ENCODE results near the gene DDX23. TPM values are rescaled to one million over a fixed set of nuclear protein-coding genes. Genes with fewer than 3 reads are reported as not detected.

Gene DDX23
- polyA plus RNA-seq, 1 donor (not counting 4 experiments of a cell fraction or from before 2014, with no cell fraction given) = 57.8 TPM

DNA sequence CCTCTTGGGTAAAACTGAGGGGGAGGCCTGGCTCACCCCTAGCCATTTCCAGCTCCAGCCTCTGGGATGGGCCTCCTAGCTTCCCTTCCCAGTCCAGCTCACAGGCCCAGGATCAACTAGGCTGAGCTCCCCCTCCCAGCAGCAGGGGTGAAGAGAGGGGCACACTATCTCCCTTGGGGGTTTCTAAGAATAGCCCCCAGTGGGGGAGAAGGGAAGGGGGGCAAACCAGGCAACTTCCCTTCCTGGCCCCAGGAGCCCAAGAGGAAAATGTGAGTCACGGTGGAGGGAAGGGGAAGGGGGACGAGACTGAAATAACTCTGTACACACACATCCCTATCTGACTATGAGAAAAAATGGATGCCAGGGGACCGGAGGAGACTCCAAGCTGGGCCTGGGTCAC lies 72.1 kb downstream of the DDX23 start:
- no peak for TF ChIP-seq EZH2 (IDR thresholded peaks at IDR 0.05; ENCODE audit: low read length)
- TF ChIP-seq, protein P1, sequence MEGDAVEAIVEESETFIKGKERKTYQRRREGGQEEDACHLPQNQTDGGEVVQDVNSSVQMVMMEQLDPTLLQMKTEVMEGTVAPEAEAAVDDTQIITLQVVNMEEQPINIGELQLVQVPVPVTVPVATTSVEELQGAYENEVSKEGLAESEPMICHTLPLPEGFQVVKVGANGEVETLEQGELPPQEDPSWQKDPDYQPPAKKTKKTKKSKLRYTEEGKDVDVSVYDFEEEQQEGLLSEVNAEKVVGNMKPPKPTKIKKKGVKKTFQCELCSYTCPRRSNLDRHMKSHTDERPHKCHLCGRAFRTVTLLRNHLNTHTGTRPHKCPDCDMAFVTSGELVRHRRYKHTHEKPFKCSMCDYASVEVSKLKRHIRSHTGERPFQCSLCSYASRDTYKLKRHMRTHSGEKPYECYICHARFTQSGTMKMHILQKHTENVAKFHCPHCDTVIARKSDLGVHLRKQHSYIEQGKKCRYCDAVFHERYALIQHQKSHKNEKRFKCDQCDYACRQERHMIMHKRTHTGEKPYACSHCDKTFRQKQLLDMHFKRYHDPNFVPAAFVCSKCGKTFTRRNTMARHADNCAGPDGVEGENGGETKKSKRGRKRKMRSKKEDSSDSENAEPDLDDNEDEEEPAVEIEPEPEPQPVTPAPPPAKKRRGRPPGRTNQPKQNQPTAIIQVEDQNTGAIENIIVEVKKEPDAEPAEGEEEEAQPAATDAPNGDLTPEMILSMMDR (optimal IDR thresholded peaks at IDR 0.05 in 1 of 3, IDR thresholded peaks at IDR 0.05 in 1 of 3, conservative IDR thresholded peaks at IDR 0.05 in 1 of 3; ENCODE audit: extremely low read depth in 1 of 3, insufficient read depth in 2 of 3, low read length in 3 of 3) = no peak
- H3K4me3 ChIP-seq (ENCODE audit: control insufficient read depth in 2 of 3, extremely low read depth in 1 of 3, insufficient read depth in 2 of 3, low read depth in 1 of 3, low read length in 3 of 3) = no peak overlapping the region
- H3K27me3 ChIP-seq (ENCODE audit: control insufficient read depth, extremely low read depth, insufficient read depth, low read length) = no peaks in the 10 kb centered on the region
- FAIRE-seq (no peak), DNase-seq (ENCODE audit: low read depth, low spot score) (no peak)
- H4K20me1 ChIP-seq (ENCODE audit: control insufficient read depth, extremely low read depth, insufficient read depth, low read length) = peaks cover 2% of the 10 kb centered on the region
- H3K4me1 ChIP-seq (ENCODE audit: control insufficient read depth, extremely low read depth, insufficient read depth, low read length) = peaks cover 11% of the 10 kb centered on the region
- dilution Hi-C loops (cut with MboI; ENCODE audit: extremely low pct_ligation_motif_present, low sequenced_read_pairs) = no loop called here
- H3K9me3 ChIP-seq (ENCODE audit: control insufficient read depth, low read depth, low read length) = no peaks in the 10 kb centered on the region
- no peaks in the 10 kb centered on the region for H3K9me1 ChIP-seq (ENCODE audit: control insufficient read depth, extremely low read depth, insufficient read depth, low read length)
- H3K4me2 ChIP-seq (ENCODE audit: control insufficient read depth, extremely low read depth, insufficient read depth, low read depth, low read length) = no peak overlapping the region
- peaks cover 2% of the 10 kb centered on the region for H3K79me2 ChIP-seq (ENCODE audit: control insufficient read depth, insufficient read depth, low read length)
- H3K9ac ChIP-seq (ENCODE audit: control insufficient read depth, extremely low read depth, insufficient read depth, low read length) = no peak overlapping the region
- no peak overlapping the region for H2AFZ ChIP-seq (ENCODE audit: control insufficient read depth, low read length)
- peaks cover 0 to 15% of the 10 kb centered on the region in 2 experiments for H3K36me3 ChIP-seq (ENCODE audit: control insufficient read depth in 2 of 2, extremely low read depth in 1 of 2, insufficient read depth in 2 of 2, low read length in 2 of 2)
- H3K27ac ChIP-seq (ENCODE audit: control insufficient read depth, insufficient read depth, low read length) = no peak overlapping the region

Small RNA genes lying within 50 kb of the gene (small RNA-seq; reads per million reads assigned to genes)
- gene RF00019 (ENCODE audit: insufficient read length in 3 of 3, low read depth in 3 of 3, low replicate concordance in 1 of 3) (0 reads per million in 3 experiments), gene RNU6-600P (ENCODE audit: insufficient read length in 3 of 3, low read depth in 3 of 3, low replicate concordance in 1 of 3) (0 reads per million in 3 experiments)

Other genes starting within 250 kb of the DDX23 start
- 36.1 to 42.8 TPM (median 37.8 TPM) in 3 replicates for gene KANSL2, start 169.9 kb downstream of the DDX23 start, polyA plus RNA-seq
- gene CCNT1, start 135.5 kb downstream of the DDX23 start, polyA plus RNA-seq = 20.4 to 23.4 TPM (median 22.5 TPM) in 3 replicates
- gene ADCY6, start 63.1 kb downstream of the DDX23 start, polyA plus RNA-seq = 11.9 to 22.8 TPM (median 13.2 TPM) in 3 replicates
- 16.1 to 19.8 TPM (median 19.3 TPM) in 3 replicates for gene CACNB3, start 33.7 kb downstream of the DDX23 start, polyA plus RNA-seq
- gene RND1, start 13.7 kb upstream of the DDX23 start, polyA plus RNA-seq = 0.05 to 0.30 TPM (median 0.16 TPM) in 3 replicates
- 9.5 to 18.4 TPM (median 18.1 TPM) in 3 replicates for gene FKBP11, start 73.3 kb upstream of the DDX23 start, polyA plus RNA-seq
- gene ARF3, start 105.3 kb upstream of the DDX23 start, polyA plus RNA-seq = 236 to 253 TPM (median 250 TPM) in 3 replicates
- 0.09 to 0.24 TPM (median 0.22 TPM) in 3 replicates for gene WNT10B, start 119.6 kb upstream of the DDX23 start, polyA plus RNA-seq
- not detected in 3 replicates for gene WNT1, start 126.2 kb upstream of the DDX23 start, polyA plus RNA-seq
- 0.09 to 0.17 TPM (median 0.10 TPM) in 3 replicates for gene DDN, start 147.2 kb upstream of the DDX23 start, polyA plus RNA-seq
- gene PRKAG1, start 166.6 kb upstream of the DDX23 start, polyA plus RNA-seq = 105 to 125 TPM (median 123 TPM) in 3 replicates
- 9.3 to 12.1 TPM (median 9.8 TPM) in 3 replicates for gene KMT2D, start 208.6 kb upstream of the DDX23 start, polyA plus RNA-seq
- gene RHEBL1, start 217.8 kb upstream of the DDX23 start, polyA plus RNA-seq = 0.31 to 0.63 TPM (median 0.51 TPM) in 3 replicates
- gene DHH, start 242.6 kb upstream of the DDX23 start, polyA plus RNA-seq = not detected in 3 replicates